Middle frontal gyrus (tissue), 1 donor: ENCODE data around the gene BUD23.
A peak's percentile ranks its signal among the peaks of the same experiment; 100 is the strongest.
"Not testable (repeated sequence)": the region's sequence is repeated elsewhere in the genome, so short reads cannot be mapped to it uniquely, and the experiment has no call there.

Experiments used
- DNase-seq: peaks from one replicate; pipeline ENCODE4 v3.0.0-alpha.2; 2015; ENCODE audit warnings: low spot score; ENCODE audit errors: extremely low spot score

The BUD23 gene

GRCh38 chr7:73718905-73719805 lies 35.8 kb downstream of the BUD23 start, which contains the start of gene STX1A:
Gene STX1A, minus strand, starts transcription at chr7:73719669. Its CDS starts 38 bp downstream, at chr7:73719631.
- no peak for DNase-seq

GRCh38 chr7:73719806-73720169 lies 36.4 kb downstream of the BUD23 start:
- DNase-seq = no peak

GRCh38 chr7:73720443-73720842 lies 37.0 kb downstream of the BUD23 start:
- not testable (repeated sequence) for DNase-seq

DNA sequence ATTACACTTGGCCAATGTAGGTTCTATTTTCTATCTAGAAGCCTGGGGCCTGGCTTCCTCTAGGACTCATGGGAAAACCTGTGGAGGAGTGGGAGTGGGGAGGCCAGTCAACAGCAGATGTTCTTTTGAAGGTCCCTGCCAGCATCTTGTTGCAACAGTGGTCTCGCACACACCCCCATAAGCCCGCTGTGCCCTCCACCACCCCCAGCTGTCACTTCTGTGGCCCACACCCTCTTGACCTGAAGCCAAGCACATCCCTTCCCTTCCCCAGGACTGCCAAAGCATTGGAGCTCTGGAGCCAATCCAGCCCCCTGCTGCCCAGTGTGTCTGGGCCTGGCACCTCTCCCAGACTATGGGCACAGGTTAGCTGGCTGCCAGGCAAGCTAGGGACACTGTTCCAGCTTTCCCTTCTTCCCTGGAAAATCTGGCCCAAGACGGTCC lies 38.0 kb downstream of the BUD23 start:
- no peak for DNase-seq

DNA sequence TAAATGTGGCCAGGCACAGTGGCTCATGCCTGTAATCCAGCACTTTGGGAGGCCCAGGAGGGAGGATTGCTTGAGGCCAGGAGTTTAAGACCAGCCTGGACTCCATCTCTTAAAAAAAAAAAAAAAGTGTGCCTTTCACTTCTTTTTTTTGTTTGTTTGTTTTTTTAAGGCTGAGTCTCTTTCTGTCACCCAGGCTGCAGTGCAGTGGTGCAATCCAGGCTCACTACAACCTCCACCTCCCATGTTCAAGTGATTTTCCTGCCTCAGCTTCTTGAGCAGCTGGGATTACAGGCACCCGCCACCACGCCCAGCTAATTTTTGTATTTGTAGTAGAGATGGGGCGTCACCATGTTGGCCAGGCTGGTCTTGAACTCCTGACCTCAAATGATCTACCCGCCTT lies 38.8 kb downstream of the BUD23 start:
- not testable (repeated sequence) for DNase-seq

DNA sequence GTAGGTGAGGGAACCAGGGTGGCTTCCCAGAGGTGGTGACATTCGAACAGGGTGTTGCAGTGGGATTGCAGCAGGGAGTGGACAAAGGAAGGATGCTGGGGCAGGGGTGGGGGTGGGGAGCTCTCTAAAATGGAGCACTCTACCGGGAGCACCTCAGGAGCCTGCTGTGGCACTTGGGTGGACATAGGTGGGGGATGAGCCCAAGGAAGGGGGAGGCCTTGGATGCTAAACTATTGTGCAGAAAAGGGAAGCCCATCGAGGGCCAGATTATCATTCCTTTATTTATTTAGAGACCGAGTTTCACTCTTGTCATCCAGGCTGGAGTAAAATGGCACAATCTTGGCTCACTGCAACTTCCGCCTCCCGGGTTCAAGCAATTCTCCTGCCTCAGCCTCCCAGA lies 39.4 kb downstream of the BUD23 start:
- DNase-seq = no peak

DNA sequence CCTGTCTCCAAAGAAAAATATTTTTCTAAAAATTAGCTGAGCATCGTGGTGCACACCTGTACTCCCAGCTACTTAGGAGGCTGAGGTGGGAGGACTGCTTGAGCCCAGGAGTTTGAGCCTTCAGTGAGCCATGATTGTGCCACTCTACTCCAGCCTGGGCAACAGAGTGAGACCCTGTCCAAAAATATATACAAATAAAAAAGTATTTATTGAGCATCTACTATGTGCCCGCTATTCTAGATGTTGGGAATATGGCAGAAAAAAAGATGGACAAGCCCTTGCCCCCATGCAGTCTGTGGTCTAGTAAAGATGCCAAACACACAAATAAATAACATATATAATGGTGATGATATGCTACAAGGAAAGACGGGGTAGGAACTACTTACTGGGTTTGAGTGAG lies 40.4 kb downstream of the BUD23 start:
- no peak for DNase-seq

DNA sequence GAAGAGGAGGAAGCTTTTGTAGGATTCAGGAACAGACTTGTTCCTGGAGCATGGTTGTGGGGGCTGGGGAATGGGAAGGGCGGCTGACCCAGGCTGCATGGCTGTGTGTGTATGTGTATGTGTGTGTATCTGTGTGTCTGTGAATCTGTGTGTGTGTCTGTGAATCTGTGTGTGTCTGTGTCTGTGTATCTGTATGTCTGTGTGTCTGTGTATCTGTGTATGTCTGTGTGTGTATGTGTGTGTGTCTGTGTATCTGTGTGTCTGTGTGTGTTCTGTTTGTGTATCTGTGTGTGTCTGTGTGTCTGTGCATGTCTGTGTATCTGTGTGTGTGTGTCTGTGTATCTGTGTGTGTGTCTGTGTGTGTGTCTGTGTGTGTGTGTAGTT lies 42.7 kb downstream of the BUD23 start:
- no peak for DNase-seq

DNA sequence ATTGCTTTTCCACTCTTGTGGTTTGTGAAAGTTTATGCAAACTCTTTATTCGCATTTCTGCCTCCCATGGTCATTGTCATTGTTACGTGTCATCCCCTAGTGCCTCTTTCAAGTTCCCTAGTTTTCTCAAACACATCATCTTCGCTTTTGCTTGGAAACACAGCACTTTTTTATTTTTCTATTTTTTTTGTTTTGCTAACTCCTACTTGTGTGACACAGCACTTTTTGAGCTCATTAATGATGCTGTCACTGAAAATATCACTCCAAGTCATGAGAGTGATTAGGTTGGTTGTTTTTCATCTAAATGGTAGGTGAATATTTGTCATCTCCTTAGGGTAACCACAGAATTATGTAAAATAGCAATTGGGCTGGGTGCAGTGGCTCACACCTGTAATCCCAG lies 44.6 kb downstream of the BUD23 start:
- no peak for DNase-seq

DNA sequence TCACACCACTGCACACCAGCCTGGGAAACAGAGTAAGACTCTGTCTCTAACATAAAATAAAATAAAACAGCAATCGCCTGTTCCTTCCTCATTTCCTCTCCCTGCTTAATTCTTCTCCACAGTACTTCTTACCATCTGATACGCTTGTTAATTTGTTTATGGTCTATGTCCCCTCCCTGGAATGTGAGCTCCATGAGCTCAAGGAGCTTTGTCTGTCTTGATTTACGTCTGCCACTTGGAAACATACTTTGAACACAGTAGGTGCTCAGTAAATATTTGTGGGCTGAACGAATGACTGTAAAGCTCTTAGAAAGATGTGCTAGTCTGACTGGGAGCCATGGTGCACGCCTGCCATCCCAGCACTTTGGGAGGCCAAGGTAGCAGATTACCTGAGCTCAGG lies 45.2 kb downstream of the BUD23 start:
- DNase-seq = no peak

- no peak for DNase-seq
Observed at GRCh38 chr7:73730485-73730884, 47.1 kb downstream of the BUD23 start.

- DNase-seq = no peak
Observed at GRCh38 chr7:73732397-73732796, 49.0 kb downstream of the BUD23 start.

DNA sequence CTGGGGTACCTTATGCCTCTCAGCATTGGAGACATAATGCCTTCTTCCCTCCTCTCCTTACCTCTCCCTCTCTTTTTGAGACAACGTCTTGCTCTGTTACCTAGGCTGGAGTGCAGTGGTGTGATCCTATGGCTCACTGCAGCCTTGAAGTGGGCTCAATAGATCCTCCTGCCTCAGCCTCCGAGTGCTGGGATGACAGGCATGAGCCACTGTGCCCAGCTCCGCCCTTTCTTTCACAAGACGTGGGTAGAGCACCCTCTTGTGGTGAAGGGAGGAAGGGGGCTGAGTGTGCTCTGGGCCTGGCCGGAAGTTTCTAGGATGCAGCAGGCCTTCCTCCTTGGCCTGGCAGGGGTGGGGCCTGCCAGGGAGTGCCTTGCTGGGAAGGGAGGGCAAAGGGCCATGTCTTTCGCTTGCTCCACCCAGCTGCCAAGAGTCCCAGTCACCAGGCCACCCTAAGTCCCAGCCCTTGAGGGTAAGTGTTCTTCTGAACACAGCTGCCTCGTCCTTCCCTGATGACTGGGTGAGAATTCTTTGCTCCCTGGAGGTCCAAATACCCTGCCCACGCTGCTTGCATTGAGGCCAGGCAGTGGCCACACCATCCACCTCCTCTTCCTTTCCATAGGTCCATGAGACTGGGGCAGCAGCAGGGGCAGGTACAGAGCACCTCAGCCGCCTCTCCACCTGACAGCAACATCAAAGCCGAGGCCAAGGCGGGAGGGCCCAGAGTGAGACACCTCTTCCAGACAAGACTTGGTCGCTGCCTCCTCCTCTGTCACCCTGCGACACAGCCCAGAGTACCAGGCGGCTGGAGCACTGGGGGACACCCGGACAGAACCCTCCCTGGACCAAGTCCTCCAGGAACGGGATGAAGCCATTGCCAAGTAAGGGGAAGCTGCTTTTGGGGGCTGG lies 51.5 kb downstream of the BUD23 start:
- DNase-seq = no peak

DNA sequence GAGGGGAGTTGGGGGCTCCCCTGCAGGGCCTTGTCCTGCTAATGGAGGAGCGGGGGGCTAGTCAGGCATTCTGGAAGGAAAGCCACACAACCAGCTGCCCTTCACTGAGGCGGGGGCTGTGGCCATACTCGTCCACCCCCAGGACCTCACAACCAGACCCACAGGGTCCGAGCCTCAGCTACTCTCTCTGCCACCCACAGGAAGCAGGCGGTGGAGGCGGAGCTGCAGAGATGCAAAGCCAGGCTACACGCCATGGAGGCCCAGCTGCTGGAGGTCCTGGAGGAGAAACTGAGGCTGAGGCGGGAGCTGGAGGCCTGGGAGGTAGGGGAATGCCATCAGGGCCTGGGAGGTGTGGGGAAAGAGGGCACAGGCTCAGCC lies 52.1 kb downstream of the BUD23 start:
- DNase-seq = no peak

DNA sequence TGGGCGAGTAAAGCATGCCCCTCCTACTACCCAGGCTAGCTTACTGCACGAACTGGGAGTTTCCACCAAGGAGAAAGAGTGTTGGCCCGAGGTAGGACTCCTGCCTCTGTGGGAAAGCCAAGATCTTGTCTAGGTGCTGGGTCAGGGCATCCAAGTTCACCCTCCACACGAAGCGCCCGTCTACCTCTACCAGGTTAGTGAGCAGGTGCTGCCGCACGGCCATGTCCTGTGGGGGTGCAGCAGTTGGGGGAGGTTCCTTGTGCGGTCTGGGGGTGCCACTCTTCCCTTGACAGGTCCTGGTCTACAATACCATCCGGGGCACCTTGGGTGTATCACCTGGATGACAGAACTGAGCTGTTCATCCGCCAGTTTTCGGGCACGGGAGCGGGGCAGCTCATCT lies 53.5 kb downstream of the BUD23 start:
- no peak for DNase-seq

DNA sequence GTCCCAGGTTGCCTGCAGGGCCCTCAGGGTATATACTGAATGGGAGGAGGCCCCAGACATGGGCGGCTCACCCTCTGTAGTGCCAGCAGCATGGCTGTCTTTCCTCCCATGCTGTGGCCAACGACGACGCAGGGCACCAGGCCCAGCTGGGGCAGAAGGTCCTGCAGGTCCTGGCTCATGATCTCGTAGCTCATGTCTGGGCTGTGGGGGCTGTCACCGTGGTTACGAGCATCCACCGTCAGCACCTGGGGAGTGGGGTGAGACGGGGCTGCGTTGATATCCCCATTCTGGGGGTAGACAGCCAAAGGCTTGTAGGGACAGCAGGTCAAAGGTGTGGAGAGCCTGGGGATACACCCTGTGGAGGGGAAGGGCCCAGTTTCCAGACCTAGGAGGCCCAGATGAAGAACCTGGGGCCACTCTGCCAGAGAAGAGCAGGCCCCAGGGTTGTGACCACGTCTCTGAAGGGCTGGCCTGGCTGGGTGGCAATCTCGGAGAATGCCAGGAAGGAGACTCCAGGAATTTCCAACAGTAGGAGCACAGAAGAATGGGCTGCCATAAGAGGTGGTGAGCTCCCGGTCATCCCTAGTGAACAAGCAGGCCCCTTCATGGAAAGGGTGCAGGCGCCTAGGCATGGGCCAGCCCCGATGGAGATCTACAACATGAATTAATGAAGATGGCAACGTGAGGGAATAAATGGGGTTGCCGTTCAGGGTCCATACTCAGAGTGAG lies 54.3 kb downstream of the BUD23 start:
- DNase-seq = no peak

DNA sequence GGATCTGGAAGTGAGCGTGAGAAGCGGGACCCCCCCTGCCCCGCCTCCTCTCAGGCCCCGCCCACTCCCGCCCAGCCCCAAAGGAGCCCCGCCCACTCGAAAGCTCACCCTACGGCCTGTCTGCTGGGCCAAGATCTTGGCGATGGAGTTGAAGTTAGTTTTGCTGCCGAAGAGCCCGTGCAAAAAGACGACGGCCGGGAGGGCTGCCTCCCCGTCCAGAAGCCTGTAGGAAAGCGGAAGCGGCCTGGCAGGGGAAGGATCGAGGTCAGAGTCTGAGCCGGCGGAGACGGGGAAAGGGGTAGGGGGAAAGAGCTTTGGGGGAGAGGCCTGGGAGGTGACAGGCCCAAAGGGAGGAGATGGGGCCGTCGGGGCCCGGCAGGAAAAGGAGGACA lies 54.8 kb downstream of the BUD23 start:
- no peak for DNase-seq

- DNase-seq = peak; percentile 89
Observed at GRCh38 chr7:73738612-73739386, 55.4 kb downstream of the BUD23 start, which contains the start of gene ABHD11. Gene ABHD11, minus strand, starts transcription at chr7:73738802. Its CDS starts 32 bp downstream, at chr7:73738770.

- no peak for DNase-seq
Observed at GRCh38 chr7:73739387-73739767, 56.0 kb downstream of the BUD23 start.

DNA sequence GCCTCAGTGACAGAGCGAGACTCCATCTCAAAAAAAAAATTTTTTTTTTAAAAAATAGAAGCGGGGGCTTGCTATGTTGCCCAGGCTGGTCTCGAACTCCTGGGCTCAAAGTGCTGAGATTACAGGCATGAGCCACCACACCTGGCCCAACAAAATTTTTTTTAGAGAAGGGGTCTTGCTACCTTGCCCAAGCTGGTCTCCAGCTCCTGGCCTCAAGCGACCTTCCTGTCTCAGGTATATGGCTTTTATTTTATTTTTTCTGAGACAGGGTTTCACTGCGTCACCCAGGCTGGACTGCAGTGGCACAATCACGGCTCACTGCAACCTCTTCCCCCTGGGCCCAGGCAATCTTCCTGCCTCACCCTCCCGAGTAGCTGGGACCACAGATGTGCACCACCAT lies 56.8 kb downstream of the BUD23 start:
- no peak for DNase-seq

DNA sequence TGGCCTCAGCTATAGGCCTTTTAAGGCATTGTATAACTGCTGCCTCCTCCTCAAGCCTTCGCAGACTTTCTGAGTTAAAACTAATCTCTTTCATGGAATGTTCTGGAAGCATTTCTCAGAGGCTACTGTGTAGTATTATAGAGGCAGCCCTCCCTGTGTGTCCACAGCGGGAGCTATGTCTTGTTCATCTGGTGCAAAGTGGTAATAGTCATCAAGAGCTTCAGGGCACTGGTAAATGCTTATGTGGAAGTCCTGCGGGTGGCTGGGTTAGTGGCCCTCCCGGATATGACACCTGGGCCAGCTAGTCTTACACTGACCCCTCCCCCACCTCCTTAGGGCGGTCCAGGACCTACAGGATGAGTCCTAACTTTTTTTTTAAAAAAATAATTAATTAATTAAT lies 57.4 kb downstream of the BUD23 start:
- no peak for DNase-seq
